K562 (cell line): ENCODE data around the gene DHX40. TPM values are rescaled to one million over a fixed set of nuclear protein-coding genes. Genes with fewer than 3 reads are reported as not detected.

Experiments
- ATAC-seq: fragments of 200-7000 bp; cut with Tn5 transposase; 3 replicates; pipeline ENCODE4 v1.9.1; 2020; ENCODE audit warnings: moderate library complexity
- BruUV-seq: library from RNA; stranded (reverse); fragments of 400-500 nt; replicated peaks from 2 replicates; lab custom pipeline; 2021; lab: Mats Ljungman, UMichigan
- CTCF ChIA-PET: fragments of 300-600 bp; formaldehyde crosslinking; extraction: SDS; loops from one replicate; lab custom pipeline; 2021; ENCODE audit warnings: low intra/inter-chr PET ratio; lab: Yijun Ruan, JAX
- POLR2A ChIA-PET: fragments of 300-600, 350-650 bp; sonication (Branson Sonifier 250); formaldehyde crosslinking; extraction: SDS; loops from one replicate; lab custom pipeline; 2021; ENCODE audit warnings: antibody characterized with exemption, inconsistent platforms; lab: Yijun Ruan, JAX
- DNase-seq, 4 experiments: peaks; one replicate each; pipeline versions ENCODE4 v3.0.0 to v3.0.0-alpha.2; 2011 to 2018; ENCODE audit warnings: low spot score in 3 of 4, mixed read lengths in 3 of 4; ENCODE audit errors: extremely low read depth in 1 of 4
- FAIRE-seq: peaks from 2 replicates; lab custom pipeline; 2011; peaks lifted over from hg19 to GRCh38; lab: Jason Lieb, UNC
- H2AFZ ChIP-seq: 2 replicates; pipeline ENCODE4 v1.6.0; 2011; ENCODE audit warnings: low read depth, low read length, control low read depth, inconsistent platforms
- H3K27ac ChIP-seq: fragments of 200-600 bp; 3 replicates; pipeline ENCODE4 v1.8.0; 2011; ENCODE audit warnings: low read depth, mild to moderate bottlenecking, control low read depth, inconsistent platforms, low read length, moderate library complexity, mixed read lengths; ENCODE audit errors: extremely low read depth
- H3K27me3 ChIP-seq, 2 experiments: fragments of 300-600 bp in 1 of 2; 2 replicates in 1 of 2; 3 replicates in 1 of 2; pipeline versions ENCODE4 v1.6.0 to v1.8.0; 2011; ENCODE audit warnings: inconsistent platforms in 2 of 2, low read length in 2 of 2, mild to moderate bottlenecking in 1 of 2, mixed read lengths in 1 of 2, moderate library complexity in 1 of 2; ENCODE audit not compliant: control insufficient read depth in 2 of 2, insufficient read depth in 2 of 2
- H3K36me3 ChIP-seq: fragments of 300-600 bp; 3 replicates; pipeline ENCODE4 v1.8.0; 2011; ENCODE audit warnings: mild to moderate bottlenecking, low read length, inconsistent platforms; ENCODE audit not compliant: control insufficient read depth, insufficient read depth
- H3K4me1 ChIP-seq, 2 experiments: fragments of 200-600 bp in 1 of 2; replicated peaks in 1 of 2; 2 replicates in 1 of 2; 3 replicates in 1 of 2; pipeline versions ENCODE4 v1.5.1 to v1.8.0; 2011; ENCODE audit warnings: inconsistent platforms in 2 of 2, low read length in 2 of 2, mild to moderate bottlenecking in 1 of 2, mixed read lengths in 1 of 2, moderate library complexity in 1 of 2; ENCODE audit not compliant: control insufficient read depth in 2 of 2, insufficient read depth in 2 of 2
- H3K4me2 ChIP-seq: 2 replicates; pipeline ENCODE4 v1.6.1; 2011; ENCODE audit warnings: low read length, control low read depth, inconsistent platforms, mixed read lengths; ENCODE audit not compliant: insufficient read depth
- H3K4me3 ChIP-seq: fragments of 200-600 bp; sonication (generic), shearing (Covaris generic); 2 replicates; pipeline ENCODE4 v1.5.1; 2016; ENCODE audit warnings: control low read depth, inconsistent platforms
- H3K79me2 ChIP-seq: fragments of 200-600 bp; 3 replicates; pipeline ENCODE4 v1.8.0; 2011; ENCODE audit warnings: low read length, inconsistent platforms; ENCODE audit not compliant: control insufficient read depth, insufficient read depth
- H3K9ac ChIP-seq, 2 experiments: 2 replicates each; pipeline versions ENCODE4 v1.6.0 to v1.6.1; 2011; ENCODE audit warnings: low read depth in 2 of 2, low read length in 2 of 2, control low read depth in 1 of 2, inconsistent platforms in 1 of 2, mild to moderate bottlenecking in 1 of 2, mixed read lengths in 1 of 2; ENCODE audit not compliant: insufficient read depth in 1 of 2
- H3K9me1 ChIP-seq: one replicate; pipeline ENCODE4 v1.6.0; 2011; ENCODE audit warnings: inconsistent platforms, mild to moderate bottlenecking, low read length, moderate library complexity; ENCODE audit not compliant: control insufficient read depth, insufficient read depth
- H3K9me3 ChIP-seq: replicated peaks from 2 replicates; pipeline ENCODE4 v1.5.1; 2011; ENCODE audit warnings: low read depth, low read length, inconsistent platforms; ENCODE audit not compliant: control insufficient read depth, insufficient read depth
- H4K20me1 ChIP-seq: replicated peaks from 2 replicates; pipeline ENCODE4 v1.6.1; 2011; ENCODE audit warnings: low read length, inconsistent platforms, mixed read lengths; ENCODE audit not compliant: control insufficient read depth, insufficient read depth
- CEBPG ChIP-seq, 3 experiments: fragments of 200-800 bp in 1 of 3; sonication (Bioruptor generic) in 1 of 3; sonication (generic) in 1 of 3; formaldehyde crosslinking in 1 of 3; IDR thresholded peaks in 2 of 3; conservative IDR thresholded peaks in 1 of 3; 2 replicates each; pipeline versions ENCODE4 v1.6.1 to v1.8.0; 2016 to 2022; ENCODE audit warnings: missing compliant biosample characterization in 2 of 3, missing genetic modification characterization in 2 of 3, mild to moderate bottlenecking in 1 of 3, missing genetic modification reagents in 1 of 3
- ESRRB ChIP-seq: fragments of 250-450 bp; sonication (Bioruptor Pico); IDR thresholded peaks from 2 replicates; pipeline ENCODE4 v1.5.0; 2020; ENCODE audit warnings: mild to moderate bottlenecking, moderate library complexity, borderline replicate concordance
- HMBOX1 ChIP-seq: sonication (generic); IDR thresholded peaks from 2 replicates; pipeline ENCODE4 v1.6.1; 2016
- PCBP1 ChIP-seq: fragments of 200-400 bp; formaldehyde crosslinking; IDR thresholded peaks from 2 replicates; pipeline ENCODE4 v1.6.1; 2018; ENCODE audit warnings: mild to moderate bottlenecking, low read depth, low read length; ENCODE audit not compliant: poor library complexity, severe bottlenecking
- RFX5 ChIP-seq: IDR thresholded peaks from 2 replicates; pipeline ENCODE4 v1.6.1; 2011; ENCODE audit warnings: low read depth, mild to moderate bottlenecking, improper control_type of control experiment, low read length
- TSHZ1 ChIP-seq: fragments of 250-450 bp; sonication (Bioruptor Pico); IDR thresholded peaks from 2 replicates; pipeline ENCODE4 v1.4.0; 2020; ENCODE audit warnings: mild to moderate bottlenecking, moderate library complexity
- ZFP1 ChIP-seq: fragments of 450-650 bp; formaldehyde crosslinking; IDR thresholded peaks from 2 replicates; pipeline ENCODE4 v1.4.0; 2020; ENCODE audit warnings: mild to moderate bottlenecking, mixed read lengths
- WGBS: fragments of 100-300 bp; shearing (Covaris generic); methylation state at CpG from one replicate; pipeline ENCODE4 v1.1.6; 2016; ENCODE audit warnings: low coverage, mixed read lengths; ENCODE audit not compliant: insufficient coverage; ENCODE audit errors: missing lambda C conversion rate; 5-methylcytosine and 5-hydroxymethylcytosine counted together
- in situ Hi-C: fragments of 300-500 bp; cut with MboI; formaldehyde crosslinking; loops from 4 replicates; pipeline ENCODE4 v1.15.0; 2018; ENCODE audit warnings: inconsistent platforms, mixed read lengths
- intact Hi-C: fragments of 100-400 bp; cut with micrococcal nuclease; formaldehyde crosslinking; loops from 2 replicates; pipeline ENCODE4 v1.14.2; 2022
- polyA plus RNA-seq, 8 experiments: library from polyadenylated mRNA; depleted of rRNA in 4 of 8; stranded (reverse) in 5 of 8; unstranded in 3 of 8; fragments of >200 nt; fragmentation: Nextera tagmentation in 2 of 8; fragmentation: Illumina TruSeq in 1 of 8; extraction: Ambion mirVana in 2 of 8; extraction: Trizol in 1 of 8; gene quantifications; 2 replicates each; pipeline versions ENCODE4 v1.2.1 to v1.2.3, GENCODE V29; 2011 to 2014; ENCODE audit warnings: inconsistent platforms in 1 of 8, missing spikeins in 1 of 8
- total RNA-seq, 7 experiments: library from RNA; depleted of rRNA in 6 of 7; stranded (reverse); fragments of >200 nt in 6 of 7; fragmentation: Illumina TruSeq in 2 of 7; extraction: Trizol in 2 of 7; gene quantifications; 2 replicates each; pipeline versions ENCODE4 v1.2.1 to v1.2.3, GENCODE V29; 2011 to 2021; ENCODE audit warnings: low replicate concordance in 1 of 7

The DHX40 gene
- total and polyA plus RNA-seq, 9 of the 15 experiments (the other 6 are each of a cell fraction or from before 2014, with no cell fraction given), result 7.2 to 38.6 (median 18.7) TPM

GRCh38 chr17:59642565-59642964 is 77.2 kb downstream of the DHX40 start (continued):
- no peak for TF ChIP-seq ZFP1 (CRISPR knock-in tag)

- Histone ChIP-seq H3K9me1 (no peaks in the 10 kb centered on the region), H3K4me1 (peaks cover 0 to 3% of the 10 kb centered on the region in 2 experiments; a peak in 4 of 5 replicates), H3K36me3 (peaks cover 63% of the 10 kb centered on the region), H3K4me3 (no peak overlapping the region), H3K79me2 (peaks cover 97% of the 10 kb centered on the region), H3K27me3 (no peaks in the 10 kb centered on the region)
- no peak for FAIRE-seq
- peak; percentile 20; the same call in 2 of the 3 replicates for ATAC-seq
- 91% methylated on average over 5 of the region's 5 CpGs for WGBS
- in situ Hi-C loops, result loop anchor here (10.0 kb wide), 1 partner anchor 339 kb away; no protein-coding TSS in a partner anchor
- TF ChIP-seq TSHZ1 (no peak), ESRRB (CRISPR knock-in tag) (no peak), CEBPG (CRISPR knock-in tag; IDR thresholded peaks at IDR 0.05) (no peak), CEBPG (tag; conservative IDR thresholded peaks at IDR 0.05 in 1 of 2, IDR thresholded peaks at IDR 0.05 in 1 of 2) (no peak), RFX5 (0 out of 2 replicates have a peak, but pooled peaks have one; percentile 52), HMBOX1 (peak; percentile 11; the same call in 1 of the 2 replicates), PCBP1 (no peak)
- TF ChIP-seq, all 486 proteins: peak for 2
- Histone ChIP-seq H3K27ac (0 out of 3 replicates have a peak overlapping the region, but pooled peaks have one; percentile 6), H3K9me3 (no peaks in the 10 kb centered on the region), H2AFZ (no peak overlapping the region), H4K20me1 (peaks cover 16% of the 10 kb centered on the region), H3K4me2 (no peak overlapping the region), H3K9ac (no peak overlapping the region)
- no peak for DNase-seq
- CTCF ChIA-PET, result no interaction called here
- BruUV-seq, result no TSS peak
- POLR2A ChIA-PET, result interaction anchor here (0.5 to 1.6 kb wide), 7 partner anchors 9 to 33 kb away, joined by 3 to 5 read pairs (median 4); partner anchors contain the start of gene CLTC
- intact Hi-C loops, result no loop called here
Measured at GRCh38 chr17:59643159-59644140, 78.0 kb downstream of the DHX40 start.
